Erythroblast (primary cell): Measurements from ENCODE around the gene CHD2.

Experiments
- GATA1 ChIP-seq: IDR thresholded peaks from 2 replicates; pipeline ENCODE4 v1.6.1; 2011; ENCODE audit warnings: low read depth, mild to moderate bottlenecking, control low read depth, low read length, moderate library complexity
- POLR2A ChIP-seq: IDR thresholded peaks from 2 replicates; pipeline ENCODE4 v1.6.1; 2011; ENCODE audit warnings: mild to moderate bottlenecking, low read length

- no peak for TF ChIP-seq POLR2A
- no peak for TF ChIP-seq GATA1
Observed at GRCh38 chr15:93071469-93071936, 171.4 kb downstream of the CHD2 start.
